CD14-positive monocyte (primary cell): ENCODE measurements around the gene NFYC. TPM values are rescaled to one million over a fixed set of nuclear protein-coding genes. Genes with fewer than 3 reads are reported as not detected.
A peak's percentile ranks its signal among the peaks of the same experiment; 100 is the strongest.

Experiments used
- DNase-seq, 3 donors: peaks; one replicate each; pipeline ENCODE4 v3.0.0-alpha.2; 2011 to 2022
- H2AFZ ChIP-seq: 2 replicates; pipeline ENCODE4 v1.6.0; 2012; ENCODE audit warnings: mild to moderate bottlenecking, low read depth, low read length, inconsistent platforms; ENCODE audit not compliant: insufficient read depth, poor library complexity, severe bottlenecking
- H3K27ac ChIP-seq, 2 donors: 1 replicate in 1 of 2; 2 replicates in 1 of 2; pipeline ENCODE4 v1.5.1; 2012 to 2013; ENCODE audit warnings: low read length in 2 of 2, control low read depth in 1 of 2, inconsistent platforms in 1 of 2, low read depth in 1 of 2, mild to moderate bottlenecking in 1 of 2
- H3K27me3 ChIP-seq, 2 donors: one replicate each; pipeline versions ENCODE4 v1.6.0 to v1.6.1; 2011 to 2013; ENCODE audit warnings: low read length in 2 of 2; ENCODE audit not compliant: control insufficient read depth in 2 of 2, insufficient read depth in 2 of 2
- H3K36me3 ChIP-seq, 2 donors: replicated peaks in 1 of 2; 1 replicate in 1 of 2; 2 replicates in 1 of 2; pipeline versions ENCODE4 v1.5.1 to v1.6.1; 2012 to 2013; ENCODE audit warnings: low read length in 2 of 2, control low read depth in 1 of 2, inconsistent platforms in 1 of 2, mild to moderate bottlenecking in 1 of 2; ENCODE audit not compliant: insufficient read depth in 2 of 2, control insufficient read depth in 1 of 2
- H3K4me1 ChIP-seq, 2 donors: 1 replicate in 1 of 2; 2 replicates in 1 of 2; pipeline versions ENCODE4 v1.5.1 to v1.6.1; 2012 to 2013; ENCODE audit warnings: low read length in 2 of 2, control low read depth in 1 of 2, inconsistent platforms in 1 of 2, mild to moderate bottlenecking in 1 of 2, moderate library complexity in 1 of 2; ENCODE audit not compliant: insufficient read depth in 2 of 2, control insufficient read depth in 1 of 2
- H3K4me2 ChIP-seq: replicated peaks from 2 replicates; pipeline ENCODE3; 2012; ENCODE audit warnings: low read length, moderate library complexity, mild to moderate bottlenecking; ENCODE audit not compliant: poor library complexity, severe bottlenecking; ENCODE audit errors: extremely low read depth
- H3K4me3 ChIP-seq, 3 experiments: fragments of 200-600 bp in 1 of 3; sonication (generic) in 1 of 3; replicated peaks in 1 of 3; 1 replicate in 2 of 3; 2 replicates in 1 of 3; pipeline ENCODE4 v1.5.1; 2011 to 2013; ENCODE audit warnings: low read length in 3 of 3, mild to moderate bottlenecking in 3 of 3, control low read depth in 2 of 3, low read depth in 2 of 3, inconsistent platforms in 1 of 3, moderate library complexity in 1 of 3
- H3K79me2 ChIP-seq: 2 replicates; pipeline ENCODE4 v1.6.0; 2012; ENCODE audit warnings: mild to moderate bottlenecking, control low read depth, inconsistent platforms, low read length, moderate library complexity; ENCODE audit not compliant: insufficient read depth
- H3K9ac ChIP-seq: 2 replicates; pipeline ENCODE4 v1.6.0; 2017; ENCODE audit warnings: low read length, mild to moderate bottlenecking; ENCODE audit not compliant: insufficient read depth, poor library complexity, severe bottlenecking
- H3K9me3 ChIP-seq, 2 donors: replicated peaks in 1 of 2; 1 replicate in 1 of 2; 2 replicates in 1 of 2; pipeline versions ENCODE4 v1.5.1 to v1.6.1; 2012 to 2013; ENCODE audit warnings: low read length in 2 of 2, control low read depth in 1 of 2; ENCODE audit not compliant: control insufficient read depth in 1 of 2, insufficient read depth in 1 of 2
- H4K20me1 ChIP-seq: 2 replicates; pipeline ENCODE4 v1.6.0; 2012; ENCODE audit warnings: mild to moderate bottlenecking, low read length, control low read depth, moderate library complexity; ENCODE audit not compliant: insufficient read depth
- H3K27ac Mint-ChIP-seq, 7 donors: one replicate each; pipeline ENCODE4 v1.8.0; 2020; ENCODE audit warnings: mild to moderate bottlenecking in 7 of 7, mixed read lengths in 7 of 7, moderate library complexity in 6 of 7, inconsistent platforms in 2 of 7
- H3K27me3 Mint-ChIP-seq, 3 donors: one replicate each; pipeline ENCODE4 v1.8.0; 2021 to 2022; ENCODE audit warnings: low read depth in 3 of 3, mild to moderate bottlenecking in 3 of 3, mixed read lengths in 3 of 3, moderate library complexity in 3 of 3, inconsistent platforms in 1 of 3
- H3K36me3 Mint-ChIP-seq, 2 donors: one replicate each; pipeline ENCODE4 v1.8.0; 2020; ENCODE audit warnings: mixed read lengths in 2 of 2, inconsistent platforms in 1 of 2, mild to moderate bottlenecking in 1 of 2
- H3K4me1 Mint-ChIP-seq: one replicate; pipeline ENCODE4 v1.8.0; 2020; ENCODE audit warnings: mild to moderate bottlenecking, mixed read lengths
- H3K4me3 Mint-ChIP-seq, 2 donors: one replicate each; pipeline ENCODE4 v1.8.0; 2020; ENCODE audit warnings: mild to moderate bottlenecking in 2 of 2, mixed read lengths in 2 of 2, moderate library complexity in 1 of 2
- H3K9me3 Mint-ChIP-seq, 7 donors: one replicate each; pipeline ENCODE4 v1.8.0; 2020 to 2022; ENCODE audit warnings: mixed read lengths in 7 of 7, mild to moderate bottlenecking in 6 of 7, moderate library complexity in 6 of 7, inconsistent platforms in 2 of 7
- CTCF ChIP-seq: fragments of 200-600 bp; IDR thresholded peaks from one replicate; pipeline ENCODE4 v1.8.0; 2022; ENCODE audit warnings: antibody characterized with exemption, mild to moderate bottlenecking
- WGBS: methylation state at CpG from one replicate; pipeline ENCODE4 v1.1.5; 2013; ENCODE audit warnings: missing lambda C conversion rate; ENCODE audit not compliant: insufficient coverage; 5-methylcytosine and 5-hydroxymethylcytosine counted together
- intact Hi-C, 2 donors: fragments of 100-400 bp; cut with micrococcal nuclease; formaldehyde crosslinking; loops; one replicate each; pipeline versions ENCODE4 v1.15.0 to v1.15.1; 2023
- polyA plus RNA-seq, 3 donors: library from polyadenylated mRNA; depleted of rRNA in 1 of 3; unstranded in 2 of 3; stranded (reverse) in 1 of 3; fragments of 300-500 nt in 2 of 3; fragments of >200 nt in 1 of 3; fragmentation: Illumina TruSeq in 2 of 3; gene quantifications; 1 replicate in 2 of 3; 2 replicates in 1 of 3; pipeline ENCODE4 v1.2.3, GENCODE V29; 2012 to 2021

Gene NFYC
- polyA plus RNA-seq, 3 donors: 61.2 to 142 (median 68.2) TPM

GRCh38 chr1:40742363-40743061 is 51.0 kb downstream of the NFYC start:
- Mint-ChIP-seq H3K36me3 (peaks cover 65 to 71% of the 10 kb centered on the region in 2 donors), H3K9me3 (no peaks in the 10 kb centered on the region), H3K27me3 (no peaks in the 10 kb centered on the region), H3K4me3 (no peak overlapping the region), H3K4me1 (peaks cover 11% of the 10 kb centered on the region), H3K27ac (peak overlapping the region in 5 of 7 donors; percentile 42 to 79 (median 48))
- H3K27ac ChIP-seq: peak overlapping the region in 1 of 2 donors; percentile 61
- H3K4me1 ChIP-seq: peaks cover 5 to 8% of the 10 kb centered on the region in 2 donors
- no peaks in the 10 kb centered on the region for H3K27me3 ChIP-seq
- no peak for TF ChIP-seq CTCF
- no peak overlapping the region for H3K4me3 ChIP-seq
- H3K9ac ChIP-seq: no peak overlapping the region
- peaks cover 87% of the 10 kb centered on the region for H3K79me2 ChIP-seq
- H3K9me3 ChIP-seq: no peaks in the 10 kb centered on the region
- H4K20me1 ChIP-seq: peaks cover 100% of the 10 kb centered on the region
- H3K4me2 ChIP-seq: no peak overlapping the region
- peak in 1 of 3 donors; percentile 2 for DNase-seq
- WGBS: 57% methylated on average over 2 of the region's 3 CpGs
- intact Hi-C loops: no loop called here
- no peak overlapping the region for H2AFZ ChIP-seq
- peaks cover 54 to 93% of the 10 kb centered on the region in 2 donors for H3K36me3 ChIP-seq

GRCh38 chr1:40743452-40743851 is 51.9 kb downstream of the NFYC start:
- Histone ChIP-seq H3K9me3 (no peaks in the 10 kb centered on the region), H2AFZ (no peak overlapping the region), H3K27ac (peak overlapping the region in 1 of 2 donors; percentile 0), H3K9ac (no peak overlapping the region), H3K27me3 (no peaks in the 10 kb centered on the region), H3K79me2 (peaks cover 80% of the 10 kb centered on the region), H4K20me1 (peaks cover 100% of the 10 kb centered on the region), H3K4me2 (no peak overlapping the region), H3K4me1 (peaks cover 5 to 8% of the 10 kb centered on the region in 2 donors), H3K4me3 (no peak overlapping the region), H3K36me3 (peaks cover 60 to 97% of the 10 kb centered on the region in 2 donors)
- peak overlapping the region in 1 of 7 donors; percentile 6 for H3K27ac Mint-ChIP-seq
- TF ChIP-seq CTCF: no peak
- no peak for DNase-seq
- no peaks in the 10 kb centered on the region for H3K27me3 Mint-ChIP-seq
- 80% methylated on average over 2 of the region's 3 CpGs for WGBS
- peaks cover 73 to 80% of the 10 kb centered on the region in 2 donors for H3K36me3 Mint-ChIP-seq
- H3K4me1 Mint-ChIP-seq: peaks cover 11% of the 10 kb centered on the region
- no peaks in the 10 kb centered on the region for H3K9me3 Mint-ChIP-seq
- intact Hi-C loops: no loop called here
- H3K4me3 Mint-ChIP-seq: no peak overlapping the region
